Thymus (tissue), 11 donors: ENCODE measurements around the gene EID3. TPM values are rescaled to one million over a fixed set of nuclear protein-coding genes. Genes with fewer than 3 reads are reported as not detected.
"Not testable (repeated sequence)": the region's sequence is repeated elsewhere in the genome, so short reads cannot be mapped to it uniquely, and the experiment has no call there.

Source experiments
- DNase-seq, 9 donors: peaks; one replicate each; pipeline ENCODE4 v3.0.0-alpha.2; 2013; ENCODE audit warnings: low spot score in 9 of 9, low read depth in 6 of 9, missing footprints in 1 of 9
- H3K27ac ChIP-seq, 2 donors: one replicate each; pipeline ENCODE4 v1.5.1; 2013; ENCODE audit warnings: control low read depth in 1 of 2, low read depth in 1 of 2, low read length in 1 of 2, mild to moderate bottlenecking in 1 of 2, moderate library complexity in 1 of 2
- H3K27me3 ChIP-seq, 2 donors: one replicate each; pipeline ENCODE4 v1.5.1; 2013; ENCODE audit warnings: low read length in 1 of 2; ENCODE audit not compliant: control insufficient read depth in 2 of 2, insufficient read depth in 1 of 2
- H3K36me3 ChIP-seq, 2 donors: one replicate each; pipeline ENCODE4 v1.5.1; 2013; ENCODE audit warnings: low read length in 1 of 2, mild to moderate bottlenecking in 1 of 2, moderate library complexity in 1 of 2; ENCODE audit not compliant: control insufficient read depth in 2 of 2, insufficient read depth in 2 of 2
- H3K4me1 ChIP-seq, 2 donors: one replicate each; pipeline ENCODE4 v1.5.1; 2013; ENCODE audit warnings: low read length in 2 of 2; ENCODE audit not compliant: control insufficient read depth in 2 of 2, insufficient read depth in 2 of 2
- H3K4me3 ChIP-seq, 2 donors: one replicate each; pipeline ENCODE4 v1.5.1; 2013; ENCODE audit warnings: low read length in 2 of 2, control low read depth in 1 of 2, mild to moderate bottlenecking in 1 of 2
- H3K9me3 ChIP-seq, 2 donors: one replicate each; pipeline ENCODE4 v1.5.1; 2013; ENCODE audit warnings: low read length in 1 of 2, mild to moderate bottlenecking in 1 of 2; ENCODE audit not compliant: control insufficient read depth in 2 of 2, insufficient read depth in 1 of 2
- WGBS: extraction: QIAGEN DNeasy Blood & Tissue Kit; methylation state at CpG from one replicate; pipeline ENCODE4 v1.1.7; 2013; 5-methylcytosine and 5-hydroxymethylcytosine counted together
- polyA plus RNA-seq: library from polyadenylated mRNA; stranded (reverse); fragments of 200-250 nt; gene quantifications from one replicate; pipeline ENCODE4 v1.2.3, GENCODE V29; 2013
- total RNA-seq: library from RNA; stranded (reverse); fragments of 120-200 nt; gene quantifications from one replicate; pipeline ENCODE4 v1.2.4, GENCODE V29; 2013
- donor health status: healthy.

The EID3 gene
- total and polyA plus RNA-seq, 2 donors: 4.2 to 7.8 TPM

DNA sequence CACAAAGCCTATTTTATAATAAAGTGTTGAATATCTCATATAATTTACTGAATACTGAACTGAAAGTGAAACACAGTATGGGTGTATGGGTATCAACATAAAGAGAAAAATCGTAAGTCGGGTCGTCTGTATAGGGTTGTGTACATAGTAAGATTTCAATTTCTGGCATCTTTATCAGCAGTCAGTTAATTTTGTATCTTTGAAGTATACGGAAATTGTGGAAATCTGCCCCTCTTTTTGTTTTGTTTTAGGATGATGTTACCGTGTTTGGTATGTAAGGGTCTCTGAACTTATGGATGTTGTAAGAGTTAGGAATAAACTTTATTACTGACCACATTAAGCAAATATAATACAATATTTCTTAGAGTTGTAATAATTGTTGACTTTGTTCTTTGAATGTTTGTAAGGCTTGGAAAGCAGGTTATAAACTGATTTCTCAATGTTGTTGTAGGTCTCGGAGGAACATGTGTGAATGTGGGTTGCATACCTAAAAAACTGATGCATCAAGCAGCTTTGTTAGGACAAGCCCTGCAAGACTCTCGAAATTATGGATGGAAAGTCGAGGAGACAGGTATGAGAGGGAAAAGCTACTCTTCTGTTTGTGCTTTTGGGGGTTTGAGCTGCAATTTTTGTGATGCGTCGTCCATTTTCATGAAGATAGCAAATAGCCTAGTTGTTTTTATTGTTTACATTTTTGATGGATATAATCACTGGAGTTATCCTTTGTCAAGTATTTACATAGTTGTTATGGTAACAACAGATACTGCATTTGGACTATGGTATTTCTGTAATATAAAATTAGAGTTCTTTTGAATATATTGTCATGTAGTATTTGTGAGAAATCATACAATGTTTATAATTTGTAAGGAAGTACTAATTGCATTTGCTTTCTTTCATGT, 12.0 kb downstream of the EID3 start:
- H3K36me3 ChIP-seq: peaks cover 40 to 81% of the 10 kb centered on the region in 2 donors
- no peak overlapping the region for H3K27ac ChIP-seq
- no peaks in the 10 kb centered on the region for H3K9me3 ChIP-seq
- WGBS: 88% methylated on average over 10 of the region's 10 CpGs
- no peak for DNase-seq
- no peak overlapping the region for H3K4me3 ChIP-seq
- H3K27me3 ChIP-seq: no peaks in the 10 kb centered on the region
- no peaks in the 10 kb centered on the region for H3K4me1 ChIP-seq

DNA sequence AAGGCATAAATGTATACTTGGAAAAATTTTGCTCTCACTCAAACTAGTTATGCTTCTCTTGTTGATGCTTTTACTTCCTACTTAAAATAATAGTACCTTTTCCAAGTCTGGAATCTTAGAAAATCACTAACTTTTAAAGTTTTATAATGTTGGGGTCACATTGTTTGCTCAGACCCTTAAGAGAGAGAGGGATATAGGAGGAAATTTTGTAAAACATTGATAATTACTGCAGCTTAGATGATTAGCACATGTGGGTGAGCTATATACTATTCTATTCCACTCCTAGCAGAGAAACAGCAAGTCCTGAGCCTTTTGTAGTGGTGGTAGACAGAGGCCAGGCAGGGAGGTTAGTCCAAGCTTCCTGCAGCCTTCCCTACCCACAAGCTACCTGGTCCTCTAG, 13.4 kb downstream of the EID3 start:
- no peak for DNase-seq
- peaks cover 40 to 85% of the 10 kb centered on the region in 2 donors for H3K36me3 ChIP-seq
- H3K9me3 ChIP-seq: no peaks in the 10 kb centered on the region

DNA sequence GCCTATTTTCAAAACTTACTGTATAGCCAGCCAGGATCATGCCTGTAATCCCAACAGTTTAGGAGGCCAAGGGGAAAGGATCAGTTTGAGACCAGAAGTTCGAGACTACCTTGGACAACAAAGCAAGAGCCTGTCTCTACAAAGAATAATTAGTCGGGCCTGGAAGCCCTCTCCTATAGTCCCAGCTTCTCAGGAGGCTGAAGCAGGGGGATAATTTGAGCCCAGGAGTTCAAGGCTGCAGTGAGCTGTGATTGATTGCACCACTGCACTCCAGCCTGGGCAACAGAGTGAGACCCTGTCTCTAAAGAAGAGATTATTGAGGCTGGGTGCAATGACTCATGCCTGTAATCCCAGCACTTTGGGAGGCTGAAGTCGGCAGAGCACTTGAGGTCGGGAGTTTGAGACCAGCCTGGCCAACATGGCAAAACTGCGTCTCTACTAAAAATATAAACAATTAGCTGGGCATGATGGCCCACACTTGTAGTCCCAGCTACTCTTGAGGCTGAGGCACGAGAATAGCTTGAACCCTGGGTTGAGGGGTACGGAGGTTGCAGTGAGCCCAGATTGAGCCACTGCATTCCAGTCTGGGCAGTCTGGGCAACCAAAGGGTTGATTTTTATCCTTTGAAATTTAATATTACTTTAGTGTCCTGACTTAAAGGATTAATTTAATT, 14.1 kb downstream of the EID3 start:
- DNase-seq: no peak
- no peak overlapping the region for H3K27ac ChIP-seq
- H3K4me1 ChIP-seq: no peaks in the 10 kb centered on the region
- no peaks in the 10 kb centered on the region for H3K9me3 ChIP-seq
- no peaks in the 10 kb centered on the region for H3K27me3 ChIP-seq
- no peak overlapping the region for H3K4me3 ChIP-seq
- peaks cover 39 to 86% of the 10 kb centered on the region in 2 donors for H3K36me3 ChIP-seq
- 97% methylated on average over 7 of the region's 7 CpGs for WGBS

More for the DNA sequence above, 13.4 kb downstream of the EID3 start:
- Histone ChIP-seq H3K27me3 (no peaks in the 10 kb centered on the region), H3K4me3 (no peak overlapping the region), H3K27ac (no peak overlapping the region), H3K4me1 (no peaks in the 10 kb centered on the region)

DNA sequence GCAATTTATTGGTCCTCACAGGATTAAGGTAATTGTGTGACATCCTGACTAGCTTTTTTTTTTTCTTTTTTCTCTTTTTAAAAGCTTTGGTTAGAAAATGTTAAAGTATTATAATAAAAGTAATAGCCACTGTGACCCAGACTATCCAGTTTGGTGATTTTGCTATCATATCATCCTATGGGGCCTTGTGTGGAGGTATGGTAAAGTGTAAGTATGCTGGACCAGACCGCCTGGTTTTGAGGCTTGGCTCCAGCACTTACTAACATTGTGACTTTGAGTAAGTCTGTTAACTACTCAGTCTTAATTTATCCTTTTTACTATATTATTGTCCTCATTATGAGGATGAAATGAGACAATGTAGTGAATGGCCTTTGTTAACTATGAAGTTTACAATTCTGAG, 15.5 kb downstream of the EID3 start:
- peaks cover 35 to 74% of the 10 kb centered on the region in 2 donors for H3K36me3 ChIP-seq
- no peaks in the 10 kb centered on the region for H3K4me1 ChIP-seq
- DNase-seq: no peak
- H3K27ac ChIP-seq: no peak overlapping the region
- H3K27me3 ChIP-seq: no peaks in the 10 kb centered on the region
- H3K9me3 ChIP-seq: no peaks in the 10 kb centered on the region
- WGBS: 99% methylated on average over 1 of the region's 1 CpG
- no peak overlapping the region for H3K4me3 ChIP-seq

DNA sequence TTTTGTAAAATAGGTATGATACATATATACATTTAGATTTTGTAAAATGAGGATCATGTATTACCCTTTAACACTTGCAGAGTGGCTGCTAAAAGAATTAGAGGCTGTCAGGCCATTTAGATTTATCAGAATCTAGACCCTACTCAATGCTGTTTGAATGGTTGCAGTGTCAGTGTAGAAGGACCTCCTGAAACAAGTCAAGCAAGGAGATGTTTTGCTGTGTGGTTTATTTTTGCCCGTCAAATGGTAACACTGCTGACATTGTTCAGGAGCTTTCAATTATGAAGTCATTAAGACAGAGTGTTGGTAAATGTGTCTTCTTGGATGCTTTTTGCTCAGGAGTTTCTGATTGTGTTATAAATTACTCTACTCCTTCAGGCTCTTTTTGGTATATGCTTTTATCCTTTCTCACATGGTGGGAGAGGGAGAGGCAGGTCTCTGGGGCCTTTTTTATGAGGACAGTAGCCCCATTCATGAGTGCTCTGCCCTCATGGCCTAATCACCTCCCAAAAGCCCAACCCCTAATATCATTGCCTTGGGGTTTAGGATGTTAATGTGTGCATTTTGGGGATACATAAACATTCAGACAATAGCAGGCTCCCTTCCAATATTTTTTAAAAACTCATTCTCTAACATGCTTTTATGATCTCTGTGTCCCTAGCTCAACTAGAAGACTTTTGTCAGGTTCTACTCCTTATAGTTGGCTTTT, 16.5 kb downstream of the EID3 start:
- Histone ChIP-seq H3K4me1 (no peaks in the 10 kb centered on the region), H3K4me3 (no peak overlapping the region), H3K27ac (no peak overlapping the region), H3K27me3 (no peaks in the 10 kb centered on the region), H3K36me3 (peaks cover 31 to 69% of the 10 kb centered on the region in 2 donors), H3K9me3 (no peaks in the 10 kb centered on the region)
- no peak for DNase-seq
- WGBS: 95% methylated on average over 1 of the region's 1 CpG

DNA sequence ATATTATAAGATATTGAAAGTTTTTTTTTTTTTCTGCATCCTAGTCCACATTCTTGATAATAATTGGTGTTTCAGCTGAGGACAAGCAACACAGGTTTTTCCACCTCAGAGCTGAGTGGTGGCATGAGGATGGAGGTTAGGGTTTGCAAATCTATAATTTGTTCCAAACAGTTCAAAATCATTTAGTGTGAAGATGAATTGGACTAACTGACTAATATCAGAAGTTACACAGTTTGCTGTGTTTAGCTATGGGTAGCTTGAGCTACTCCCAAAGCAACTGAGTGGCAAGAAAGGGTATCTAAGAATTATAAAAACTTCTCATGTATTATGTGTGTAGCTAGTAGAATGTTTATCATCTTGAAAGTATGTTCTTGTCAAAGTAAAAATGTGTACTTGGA, 17.1 kb downstream of the EID3 start:
- Histone ChIP-seq H3K36me3 (peaks cover 33 to 64% of the 10 kb centered on the region in 2 donors), H3K27ac (no peak overlapping the region), H3K4me3 (no peak overlapping the region), H3K9me3 (no peaks in the 10 kb centered on the region), H3K27me3 (no peaks in the 10 kb centered on the region), H3K4me1 (no peaks in the 10 kb centered on the region)
- DNase-seq: no peak

DNA sequence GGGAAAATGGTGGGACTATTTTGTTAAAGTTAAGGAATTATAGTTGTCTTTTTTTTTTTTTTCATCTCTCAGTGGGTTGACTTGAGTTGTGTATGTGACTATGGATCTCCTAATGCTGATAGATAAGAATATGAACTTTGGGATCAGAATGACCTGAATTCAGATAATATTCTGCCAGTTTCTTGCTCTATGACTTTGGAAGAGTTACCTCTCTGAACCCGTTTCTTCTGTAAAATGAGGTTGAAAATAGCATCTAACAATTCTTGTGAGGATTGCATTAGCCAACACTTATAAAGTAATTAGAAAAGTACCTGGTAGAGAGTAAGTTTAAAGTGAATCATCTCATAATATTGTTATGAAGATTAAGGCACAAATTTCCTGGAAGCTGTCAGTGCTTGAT, 18.4 kb downstream of the EID3 start:
- no peak for DNase-seq
- H3K27ac ChIP-seq: no peak overlapping the region
- no peaks in the 10 kb centered on the region for H3K4me1 ChIP-seq
- H3K4me3 ChIP-seq: no peak overlapping the region
- H3K36me3 ChIP-seq: peaks cover 39 to 65% of the 10 kb centered on the region in 2 donors
- no peaks in the 10 kb centered on the region for H3K27me3 ChIP-seq
- WGBS: 98% methylated on average over 1 of the region's 1 CpG
- H3K9me3 ChIP-seq: no peaks in the 10 kb centered on the region

DNA sequence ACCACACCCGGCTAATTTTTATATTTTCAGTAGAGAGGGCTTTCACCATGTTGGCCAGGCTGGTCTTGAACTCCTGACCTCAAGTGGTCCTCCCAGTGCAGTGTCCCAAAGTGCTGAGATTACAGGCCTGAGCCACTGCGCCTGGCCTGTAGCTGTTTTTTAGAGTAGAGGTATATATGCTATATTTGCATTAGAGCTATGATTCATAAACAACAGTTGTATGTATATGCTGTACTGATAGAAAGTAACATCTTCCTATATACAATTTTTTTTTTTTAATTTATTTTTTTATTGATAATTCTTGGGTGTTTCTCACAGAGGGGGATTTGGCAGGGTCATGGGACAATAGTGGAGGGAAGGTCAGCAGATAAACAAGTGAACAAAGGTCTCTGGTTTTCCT, 19.0 kb downstream of the EID3 start:
- not testable (repeated sequence) for H3K27ac ChIP-seq, DNase-seq, H3K27me3 ChIP-seq, H3K9me3 ChIP-seq, H3K4me1 ChIP-seq, H3K4me3 ChIP-seq
- 99% methylated on average over 2 of the region's 2 CpGs for WGBS
- H3K36me3 ChIP-seq: peaks cover 37 to 65% of the 10 kb centered on the region in 2 donors

DNA sequence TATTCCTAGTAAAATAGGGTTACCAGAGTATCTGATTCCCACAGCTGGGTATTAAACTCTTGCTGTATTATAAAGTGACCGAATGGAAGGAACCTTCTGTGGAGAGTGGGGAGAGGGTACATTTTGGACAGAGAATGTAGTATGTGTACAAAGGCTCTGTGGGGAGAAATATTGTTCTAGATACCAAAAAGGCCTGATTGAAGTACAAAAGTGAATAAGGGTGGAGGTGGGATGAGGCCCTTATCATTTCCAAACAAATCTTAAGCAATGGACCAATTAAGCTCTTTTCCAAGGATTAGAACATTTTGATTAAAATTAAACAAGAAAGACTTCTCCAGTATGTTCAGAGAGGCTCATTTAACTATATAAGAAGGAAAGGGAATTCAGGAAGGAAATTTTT, 20.4 kb downstream of the EID3 start:
- Histone ChIP-seq H3K4me3 (no peak overlapping the region), H3K27me3 (no peaks in the 10 kb centered on the region), H3K9me3 (no peaks in the 10 kb centered on the region), H3K4me1 (no peaks in the 10 kb centered on the region), H3K27ac (no peak overlapping the region), H3K36me3 (peaks cover 36 to 61% of the 10 kb centered on the region in 2 donors)
- 97% methylated on average over 1 of the region's 1 CpG for WGBS
- no peak for DNase-seq
